GM19463 (cell line): Measurements from ENCODE around the gene SAMD4A.
"Not testable (repeated sequence)": the region's sequence is repeated elsewhere in the genome, so short reads cannot be mapped to it uniquely, and the experiment has no call there.

Experiments
- ATAC-seq: cut with Tn5 transposase; IDR thresholded peaks from one replicate; pipeline ENCODE4 v1.9.1; 2021; ENCODE audit warnings: mild to moderate bottlenecking, moderate library complexity; ENCODE audit not compliant: unreplicated experiment

Gene SAMD4A

DNA sequence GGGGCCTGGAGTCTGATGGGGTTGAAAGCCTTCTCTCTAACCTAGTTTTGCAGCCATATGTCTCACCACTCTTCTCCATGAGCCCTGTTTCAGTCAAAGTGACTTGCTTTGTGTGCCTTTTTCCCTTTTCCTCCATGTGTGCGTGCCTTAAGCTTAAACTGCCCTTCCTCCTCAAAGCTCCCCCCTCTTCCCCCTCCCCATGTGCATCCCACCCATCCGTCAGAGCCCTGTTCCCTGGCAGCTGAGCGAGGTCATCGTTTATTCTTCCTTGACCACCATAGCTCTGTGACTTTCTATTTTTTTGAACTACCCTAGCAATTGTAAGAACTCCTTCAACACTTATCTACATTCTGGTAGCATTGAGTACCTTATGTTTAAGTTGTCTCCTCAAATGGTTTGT lies 24.9 kb downstream of the SAMD4A start:
- ATAC-seq = no peak

- ATAC-seq = no peak
Measured at GRCh38 chr14:54593860-54594259, 26.9 kb downstream of the SAMD4A start.

DNA sequence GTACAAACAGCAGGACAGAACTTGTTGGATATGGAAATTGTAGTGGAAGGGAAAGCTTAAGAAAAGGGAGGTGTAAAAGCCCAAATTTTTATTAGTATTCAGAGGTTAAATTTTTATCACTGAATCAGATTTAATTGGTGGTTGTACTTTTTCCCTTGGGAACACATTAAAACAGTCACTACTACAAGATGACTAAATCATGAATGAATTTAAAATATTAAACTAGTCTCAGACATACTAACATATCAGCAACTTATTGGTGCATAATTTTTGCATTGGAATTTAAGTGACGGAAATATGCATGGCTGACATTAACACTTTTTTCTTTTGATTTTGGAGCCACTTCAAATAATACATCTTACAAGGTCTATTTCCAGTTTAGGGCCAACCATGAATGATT lies 27.6 kb downstream of the SAMD4A start:
- ATAC-seq = no peak

DNA sequence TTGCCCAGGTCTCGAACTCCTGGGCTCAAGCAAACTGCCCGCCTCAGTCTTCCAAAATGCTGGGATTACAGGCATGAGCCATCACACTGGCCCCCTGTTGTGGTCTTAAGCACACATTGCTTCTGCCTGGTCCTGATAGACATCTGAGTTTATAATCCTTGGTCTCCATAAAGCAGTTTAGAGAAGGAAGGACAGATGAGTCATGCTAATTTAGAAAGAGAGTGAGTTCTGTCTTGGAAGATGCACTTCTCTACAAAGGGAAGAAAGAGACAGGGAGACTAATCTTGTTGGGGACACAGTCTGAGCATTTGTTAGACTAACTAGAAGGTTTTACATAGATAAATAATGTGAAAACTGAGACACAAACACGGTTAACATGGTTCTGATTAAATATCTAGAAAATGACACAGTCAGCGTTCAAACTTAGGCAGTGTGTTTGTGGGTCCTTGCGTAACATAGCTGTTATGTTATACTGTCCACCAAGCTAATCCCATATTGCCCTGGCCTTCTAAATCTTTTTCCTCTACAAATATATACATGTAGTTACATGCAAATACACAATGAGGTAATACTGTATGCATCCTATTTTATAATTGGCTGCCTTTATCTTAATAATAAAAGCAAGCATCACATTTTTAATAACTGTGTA lies 31.0 kb downstream of the SAMD4A start:
- no peak for ATAC-seq

GRCh38 chr14:54599966-54600716 lies 33.2 kb downstream of the SAMD4A start:
- no peak for ATAC-seq

DNA sequence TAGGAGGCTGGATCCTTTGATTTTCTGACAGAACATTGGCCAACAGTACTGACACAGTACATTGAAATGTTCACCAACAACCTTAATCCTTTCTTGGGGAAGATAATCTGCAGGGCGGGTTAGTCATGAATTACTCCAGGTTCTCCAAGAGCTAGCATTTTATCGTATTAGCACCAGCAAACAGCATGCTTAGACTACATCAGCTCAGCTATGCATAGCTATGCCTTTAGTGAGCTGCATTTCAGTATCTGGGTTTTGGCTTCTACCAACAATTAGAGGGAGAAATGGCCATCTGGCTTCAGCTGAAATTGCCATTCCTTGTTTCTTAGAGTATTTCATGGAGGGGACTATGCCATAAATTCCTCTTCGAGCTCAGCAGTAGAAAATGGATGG lies 33.8 kb downstream of the SAMD4A start:
- ATAC-seq = no peak

DNA sequence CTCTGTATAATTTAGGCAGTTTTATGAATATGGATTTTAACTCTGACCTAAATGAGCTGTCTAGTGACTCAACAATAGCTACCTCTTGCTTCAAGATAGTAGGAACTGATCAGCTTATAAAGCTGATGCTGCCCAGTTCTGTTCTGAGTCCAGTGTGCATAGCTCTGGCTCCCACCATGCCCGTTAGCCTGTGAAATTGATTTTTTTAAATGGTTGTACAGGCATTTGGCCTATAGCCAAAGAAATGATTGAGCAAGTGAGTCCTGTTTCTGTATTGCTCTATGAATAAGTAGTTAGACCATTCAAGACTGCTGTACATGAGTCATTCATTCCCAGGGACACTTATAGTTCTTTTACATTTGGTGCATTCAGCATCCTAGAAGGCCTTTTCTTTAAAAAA lies 36.4 kb downstream of the SAMD4A start:
- no peak for ATAC-seq

- ATAC-seq = no peak
Measured at GRCh38 chr14:54606178-54606577, 39.2 kb downstream of the SAMD4A start.

- ATAC-seq = no peak
Measured at GRCh38 chr14:54606631-54607133, 39.8 kb downstream of the SAMD4A start.

DNA sequence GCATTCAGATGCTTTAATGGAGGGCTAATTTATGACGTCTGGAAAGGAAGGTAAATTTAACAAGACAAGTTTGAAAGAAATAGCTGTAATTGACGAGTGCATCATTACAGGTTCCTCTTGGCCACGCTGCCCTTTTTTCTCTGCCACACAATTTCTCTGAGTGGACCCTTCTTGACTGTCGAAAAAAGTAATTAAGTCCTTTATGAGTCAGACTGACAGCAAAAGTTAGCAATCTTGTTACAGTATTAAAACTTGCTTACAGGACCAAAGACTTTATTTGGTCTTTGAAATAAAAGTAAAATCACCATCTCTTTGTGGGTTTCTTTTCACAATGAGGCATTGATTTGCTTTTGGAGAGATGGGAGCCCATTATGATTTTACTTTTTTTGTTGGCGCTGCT lies 42.6 kb downstream of the SAMD4A start:
- ATAC-seq = no peak

GRCh38 chr14:54610051-54610977 lies 43.4 kb downstream of the SAMD4A start:
- ATAC-seq = no peak

DNA sequence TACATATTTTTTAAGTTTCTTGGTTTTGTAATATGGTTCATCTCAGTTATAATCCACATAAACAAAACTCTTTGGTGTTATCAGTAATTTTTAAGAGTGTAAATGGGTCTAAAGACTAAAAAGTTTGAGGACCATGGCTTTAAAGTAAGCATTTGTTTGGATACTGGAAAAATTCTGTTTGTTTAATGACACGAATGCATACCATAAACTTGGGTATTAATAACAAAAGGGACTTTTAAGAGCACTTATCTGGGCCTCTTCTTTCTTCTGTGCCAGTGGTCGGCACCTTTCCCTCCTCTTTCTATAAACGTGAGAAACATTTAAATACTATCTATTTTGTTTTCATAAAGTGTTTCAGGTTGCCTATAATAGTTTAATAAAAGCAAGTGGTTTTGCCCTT lies 47.4 kb downstream of the SAMD4A start:
- no peak for ATAC-seq

- no peak for ATAC-seq
Measured at GRCh38 chr14:54617467-54617866, 50.5 kb downstream of the SAMD4A start.

GRCh38 chr14:54621686-54622085 lies 54.8 kb downstream of the SAMD4A start:
- ATAC-seq = no peak

DNA sequence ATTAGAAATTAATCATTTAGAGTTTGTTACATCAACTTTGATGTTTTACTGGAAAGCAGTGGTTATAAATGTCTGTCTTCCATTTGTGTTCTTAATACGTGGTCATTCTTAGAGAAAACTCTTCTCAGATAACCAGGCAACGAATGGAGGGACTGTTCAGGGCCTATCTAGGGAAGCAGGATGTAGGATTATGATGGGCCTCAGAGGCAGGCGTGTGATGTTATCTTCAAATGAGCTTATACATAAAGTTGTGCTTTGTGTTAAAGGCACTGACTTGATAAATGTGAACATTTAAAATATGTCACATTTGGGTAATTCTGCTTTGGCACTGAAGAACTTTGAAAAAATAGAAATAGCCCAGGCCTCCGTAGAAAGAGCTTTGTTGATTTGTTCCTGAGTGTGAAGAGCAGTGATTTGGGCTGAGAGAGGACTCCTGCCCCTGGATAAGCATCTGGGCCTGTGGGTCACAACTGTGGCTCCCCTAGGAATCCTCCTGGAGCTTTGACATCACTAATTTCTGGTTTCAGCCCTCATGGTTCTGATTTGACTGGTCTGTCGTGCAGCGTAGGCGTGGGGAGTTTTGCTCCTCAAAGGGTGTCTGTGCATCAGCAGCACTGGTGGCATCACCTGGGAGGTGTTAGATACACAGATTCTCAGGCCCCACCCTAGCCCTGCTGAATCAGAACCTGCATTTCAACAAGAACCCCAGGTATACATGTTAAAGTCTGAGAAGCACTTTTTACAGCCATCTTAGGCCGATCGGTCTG lies 55.4 kb downstream of the SAMD4A start:
- peak; percentile 97 for ATAC-seq

- no peak for ATAC-seq
Measured at GRCh38 chr14:54623279-54624004, 56.5 kb downstream of the SAMD4A start.

DNA sequence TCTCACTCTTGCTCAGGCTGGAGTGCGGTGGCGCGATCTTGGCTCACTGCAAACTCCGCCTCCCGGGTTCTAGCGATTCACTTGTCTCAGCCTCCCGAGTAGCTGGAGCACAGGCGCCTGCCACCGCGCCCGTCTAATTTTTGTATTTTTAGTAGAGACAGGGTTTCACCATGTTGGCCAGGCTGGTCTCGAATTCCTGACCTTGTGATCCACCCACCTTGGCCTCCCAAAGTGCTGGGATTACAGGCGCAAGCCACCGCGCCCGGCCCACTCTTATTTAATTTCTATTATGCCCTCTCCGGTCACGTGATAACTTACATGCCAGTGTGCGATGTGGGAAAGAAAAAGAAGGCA lies 57.1 kb downstream of the SAMD4A start:
- ATAC-seq = not testable (repeated sequence)

DNA sequence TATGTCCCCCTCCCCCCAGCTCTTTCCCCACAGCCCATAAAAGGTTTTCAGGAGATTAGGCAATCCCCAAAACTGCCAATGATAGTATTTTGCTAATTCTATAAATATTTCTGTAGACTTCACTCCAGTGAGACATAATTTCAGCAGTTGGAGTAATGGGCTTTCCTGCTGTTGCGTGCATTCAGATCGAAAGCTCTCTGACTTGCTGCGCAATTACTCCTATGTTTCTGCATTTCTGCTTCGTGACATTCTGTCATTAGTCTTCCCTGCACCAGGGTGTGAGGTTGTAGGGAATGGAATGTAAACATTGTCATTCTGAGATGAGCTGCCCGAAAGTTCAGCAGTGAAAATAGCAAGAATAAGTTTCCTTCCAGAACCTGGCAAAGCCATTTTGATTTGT lies 58.2 kb downstream of the SAMD4A start:
- no peak for ATAC-seq

GRCh38 chr14:54627219-54627539 lies 60.3 kb downstream of the SAMD4A start:
- ATAC-seq = no peak
